CMK (cell line): ENCODE results near the gene OR2G6.
"Not testable (repeated sequence)": the region's sequence is repeated elsewhere in the genome, so short reads cannot be mapped to it uniquely, and the experiment has no call there.

ENCODE experiments used
- DNase-seq: peaks from one replicate; pipeline ENCODE4 v3.0.0-alpha.2; 2010; ENCODE audit warnings: low read depth

Gene OR2G6

DNA sequence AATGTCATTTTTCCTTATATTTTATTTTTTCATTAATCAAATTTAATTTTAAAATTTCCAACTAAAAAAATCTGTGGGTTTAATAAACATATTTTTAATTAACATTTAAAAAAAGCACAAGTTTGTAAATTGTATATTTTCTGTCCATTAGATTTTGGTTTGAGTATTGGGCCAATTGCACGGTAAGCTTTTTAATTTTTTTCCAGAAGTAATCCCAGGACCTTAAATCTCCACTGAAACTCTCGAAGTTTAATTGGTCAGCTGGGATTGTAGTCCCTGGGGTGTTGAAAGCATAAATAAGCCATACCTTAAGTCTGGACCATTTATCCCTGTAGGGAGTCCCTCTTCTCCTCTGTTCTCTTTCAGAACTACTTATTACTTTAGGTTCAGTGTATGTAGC is at the start of gene OR2G6:
OR2G6 (plus strand) TSS at position 301 of the 400 bp plus-strand sequence. CDS start 13,574 bp downstream, outside the sequence.
- not testable (repeated sequence) for DNase-seq

DNA sequence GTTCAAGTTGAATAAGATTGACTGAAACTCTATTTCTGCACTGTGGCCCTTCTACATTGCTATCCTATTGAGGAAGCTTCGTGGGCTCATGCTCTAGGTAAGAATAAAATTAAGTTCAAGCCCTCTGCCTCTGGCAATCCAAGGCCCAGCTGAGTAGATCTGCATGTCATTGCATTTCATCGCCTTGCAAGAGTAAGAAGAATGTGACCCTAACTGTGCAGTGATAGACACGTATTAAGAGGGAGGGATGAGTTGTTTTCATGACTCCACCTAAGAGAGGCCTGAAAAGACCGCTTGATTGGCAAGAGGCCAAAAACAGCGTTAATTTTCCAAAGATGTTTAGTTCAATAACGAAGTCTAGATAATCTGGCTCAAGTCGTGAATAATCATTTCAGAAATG is 48.8 kb upstream of the OR2G6 start:
- not testable (repeated sequence) for DNase-seq

DNA sequence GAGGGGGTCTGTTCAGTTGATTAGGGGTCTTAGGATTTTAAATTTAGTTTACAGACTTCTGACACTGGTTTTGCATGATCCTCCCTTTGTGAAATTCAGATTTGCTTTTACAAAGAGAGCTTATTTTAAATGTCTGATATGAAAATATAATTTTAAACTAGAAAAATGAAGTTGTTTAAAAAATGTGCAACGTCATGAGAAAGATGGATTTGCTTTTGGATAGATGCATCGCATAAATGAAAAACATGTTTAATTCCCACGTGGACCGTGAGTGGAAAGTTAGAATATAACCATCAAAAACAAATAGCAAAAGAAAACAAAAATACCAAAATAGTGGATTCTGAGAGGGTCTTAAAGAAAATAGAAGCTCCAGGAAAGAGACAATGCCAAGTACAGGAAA is 36.7 kb upstream of the OR2G6 start:
- DNase-seq: no peak

DNA sequence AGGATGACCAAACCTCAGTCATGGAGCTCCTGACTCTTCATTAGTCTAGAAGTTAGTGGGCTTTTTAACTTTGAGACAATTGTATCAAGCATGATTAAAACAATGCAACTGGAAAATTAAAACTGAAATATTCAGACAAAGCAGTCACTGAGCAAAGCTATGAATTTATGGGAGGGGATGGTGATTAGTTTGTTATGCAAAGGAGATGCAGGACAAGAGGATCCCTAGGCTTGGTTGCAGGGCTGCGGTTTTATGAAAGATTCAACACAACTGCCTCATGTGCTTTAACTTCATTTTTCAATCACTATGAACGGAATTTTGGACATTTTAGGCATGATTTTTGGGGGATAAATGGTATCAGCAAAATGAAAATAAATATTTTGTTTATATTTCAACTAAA is 35.8 kb upstream of the OR2G6 start:
- not testable (repeated sequence) for DNase-seq

DNA sequence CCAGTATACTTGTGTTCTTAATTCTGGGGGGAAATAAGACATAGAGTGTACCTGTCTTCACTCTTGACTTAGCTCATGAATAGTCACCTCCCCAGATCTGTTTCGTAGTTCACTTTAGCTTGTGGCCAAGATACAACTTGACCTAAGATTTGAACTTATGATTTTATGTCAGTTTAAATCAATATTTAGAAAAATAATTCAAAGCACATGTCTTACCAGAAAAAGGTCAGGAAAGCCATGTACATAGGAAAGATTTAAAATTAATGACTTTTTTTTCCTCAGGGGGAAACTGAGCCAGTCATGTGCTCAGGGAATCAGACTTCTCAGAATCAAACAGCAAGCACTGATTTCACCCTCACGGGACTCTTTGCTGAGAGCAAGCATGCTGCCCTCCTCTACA is 34.8 kb upstream of the OR2G6 start, which contains the start of gene OR2T3:
OR2T3 (plus strand) TSS at position 301 of the 400 bp plus-strand sequence; CDS start at position 301, 0 bp downstream.
- DNase-seq: not testable (repeated sequence)

DNA sequence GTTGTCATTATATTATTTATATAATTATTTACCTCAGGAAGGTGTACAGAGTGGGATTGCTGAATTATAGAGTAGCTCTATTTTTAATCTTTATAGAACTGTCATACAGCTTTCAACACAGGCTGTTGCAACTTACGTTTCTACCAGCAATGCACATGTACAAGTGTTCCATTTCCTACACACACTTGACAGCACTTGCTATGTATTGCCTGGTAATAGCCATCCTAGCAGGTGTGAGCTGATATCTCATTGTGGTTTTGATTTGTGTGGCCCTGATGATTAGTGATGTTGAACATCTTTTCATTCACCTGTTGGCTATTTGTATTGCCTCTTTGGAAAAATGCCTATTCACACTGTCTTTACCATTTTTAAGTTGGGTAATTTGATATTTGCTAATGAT is 32.2 kb upstream of the OR2G6 start:
- not testable (repeated sequence) for DNase-seq

DNA sequence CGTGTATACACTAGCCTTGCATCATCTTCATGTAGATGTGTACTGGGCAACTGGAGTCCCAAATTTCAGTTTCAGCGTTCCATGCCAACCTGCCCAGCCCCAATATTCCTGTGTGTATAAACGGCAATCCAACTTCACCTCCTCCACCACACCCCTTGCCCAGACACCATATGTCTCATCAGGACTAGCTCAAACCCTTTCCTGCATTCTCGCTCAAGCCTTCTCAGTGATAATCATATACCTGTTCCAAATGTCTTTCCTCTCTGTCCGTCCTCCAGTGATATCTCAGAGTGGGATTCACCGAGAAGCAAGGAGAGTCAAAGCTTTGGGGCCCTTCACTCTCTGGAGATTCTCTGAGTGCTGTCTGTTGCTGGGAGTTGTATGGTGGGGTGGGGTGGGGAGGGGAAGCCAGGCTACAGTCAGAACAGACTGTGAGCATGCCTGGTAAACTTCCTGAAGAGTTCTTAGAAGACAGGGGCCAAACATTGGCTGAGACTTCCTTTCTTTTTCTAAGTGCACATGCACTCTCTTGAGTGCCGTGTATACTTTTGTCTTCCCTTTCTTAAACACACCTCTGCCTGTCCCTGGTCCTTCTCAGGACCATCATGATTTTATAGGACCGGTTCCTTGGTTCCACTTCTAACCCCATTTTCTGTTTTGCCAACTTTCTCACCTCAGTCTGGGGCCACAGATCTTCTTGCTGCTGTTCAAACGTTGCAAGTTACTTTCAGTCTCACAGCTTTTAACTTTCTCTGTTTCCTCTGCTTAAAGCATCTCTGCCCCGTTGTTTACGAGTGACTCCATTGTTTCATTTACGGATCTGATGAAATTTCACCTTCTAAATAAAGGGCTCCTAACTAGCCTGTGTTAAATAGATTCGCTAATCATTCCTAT is 25.9 kb upstream of the OR2G6 start:
- not testable (repeated sequence) for DNase-seq

DNA sequence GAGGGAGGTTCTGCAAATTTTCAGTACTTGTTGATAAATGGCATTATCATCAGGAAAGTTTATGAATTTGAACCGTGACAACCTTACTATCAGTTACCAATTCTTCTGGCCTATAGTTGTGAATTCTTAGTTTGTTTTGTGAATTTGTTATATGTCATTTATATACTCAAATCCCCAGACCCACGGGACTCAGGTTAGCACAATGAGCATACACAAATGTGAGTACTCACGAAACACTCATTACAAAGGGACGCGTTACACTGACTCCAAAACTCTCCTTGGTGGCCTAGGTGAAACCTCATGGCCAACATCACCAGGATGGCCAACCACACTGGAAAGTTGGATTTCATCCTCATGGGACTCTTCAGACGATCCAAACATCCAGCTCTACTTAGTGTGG is 19.6 kb upstream of the OR2G6 start, which contains the start of gene OR2T5:
OR2T5 (plus strand) TSS at position 301 of the 400 bp plus-strand sequence; CDS start at position 301, 0 bp downstream.
- DNase-seq: not testable (repeated sequence)

DNA sequence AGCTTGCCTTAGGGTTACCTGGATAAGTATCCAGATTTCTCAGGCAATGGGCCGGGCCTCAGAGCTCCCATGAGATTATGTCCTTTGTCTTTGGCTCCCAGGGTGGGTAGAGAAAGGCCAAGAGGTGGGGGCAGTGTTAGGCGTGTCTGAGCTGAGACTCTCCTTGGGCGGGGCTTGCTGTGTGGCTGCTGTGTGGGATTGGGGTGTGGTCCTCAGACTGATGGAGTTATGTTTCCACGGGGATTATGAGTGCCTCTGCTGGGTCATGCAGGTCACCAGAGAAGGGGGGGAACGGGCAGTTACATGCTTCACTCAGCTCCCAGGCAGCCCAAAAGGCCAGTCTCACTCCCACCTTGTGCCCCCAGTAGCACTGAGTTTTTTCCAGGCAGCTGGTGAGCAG is 11.2 kb upstream of the OR2G6 start:
- DNase-seq: not testable (repeated sequence)

DNA sequence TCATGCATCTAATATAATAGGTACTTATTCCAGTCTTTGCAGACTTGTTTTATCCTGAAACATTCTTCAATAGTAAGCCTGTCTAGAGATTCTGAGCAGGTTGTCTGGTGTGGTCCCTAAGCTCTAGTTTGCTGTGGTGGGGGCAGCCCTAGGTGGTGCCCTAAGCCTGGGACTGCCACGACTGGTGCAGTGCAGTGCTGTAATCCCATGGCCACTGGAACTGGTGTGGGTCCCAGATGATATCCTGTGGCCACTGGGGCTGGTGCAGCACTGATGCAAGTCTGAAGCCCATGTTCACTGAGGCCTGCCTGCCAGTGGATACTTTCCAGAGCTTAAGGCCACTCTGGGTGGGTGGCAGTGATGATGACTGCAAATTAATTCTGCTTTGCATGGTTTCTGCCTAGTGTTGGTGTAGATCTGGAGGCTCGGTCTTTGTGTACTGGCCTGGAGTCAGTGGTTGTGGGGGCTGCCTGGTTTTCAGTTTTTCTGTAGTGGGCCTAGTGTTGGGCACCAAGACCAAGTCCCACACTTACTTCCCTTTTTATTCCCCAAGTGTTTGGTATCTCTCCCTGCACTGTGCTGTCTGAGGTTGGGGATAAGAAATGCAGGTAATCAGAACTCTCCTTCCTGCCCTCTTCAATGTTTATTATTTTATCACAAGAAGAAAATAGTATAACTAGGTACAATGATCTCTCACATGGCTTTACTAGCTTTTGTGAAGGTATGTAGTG is 7.4 kb upstream of the OR2G6 start:
- DNase-seq: not testable (repeated sequence)

DNA sequence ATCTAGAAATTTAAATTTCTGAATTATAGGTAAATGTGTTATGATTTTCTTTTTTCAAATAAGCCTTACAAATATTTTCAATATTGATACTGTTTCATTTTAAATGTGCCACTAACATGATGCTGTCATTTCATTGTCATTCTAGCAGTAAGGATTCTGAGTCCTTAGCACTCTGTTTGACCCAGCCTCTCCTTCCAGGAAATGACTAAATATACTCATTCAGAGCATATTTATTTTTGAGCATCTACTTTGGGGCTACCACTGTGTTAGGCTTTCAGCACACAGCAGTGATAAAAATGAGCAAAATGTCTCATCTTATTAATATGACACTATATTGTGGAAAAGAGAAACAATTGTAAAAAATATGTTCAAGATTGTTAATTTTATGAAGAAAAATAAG is 2.3 kb downstream of the OR2G6 start:
- not testable (repeated sequence) for DNase-seq

DNA sequence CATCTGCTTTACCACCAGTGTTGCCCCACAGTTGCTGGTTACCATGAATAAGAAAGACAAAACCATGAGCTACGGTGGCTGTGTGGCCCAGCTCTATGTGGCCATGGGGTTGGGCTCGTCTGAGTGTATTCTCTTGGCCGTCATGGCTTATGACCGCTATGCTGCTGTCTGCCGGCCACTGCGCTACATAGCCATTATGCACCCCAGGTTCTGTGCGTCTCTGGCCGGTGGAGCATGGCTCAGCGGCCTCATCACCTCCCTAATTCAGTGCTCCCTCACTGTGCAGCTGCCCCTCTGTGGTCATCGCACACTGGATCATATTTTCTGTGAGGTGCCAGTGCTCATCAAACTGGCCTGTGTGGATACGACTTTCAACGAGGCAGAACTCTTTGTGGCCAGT is 14.0 kb downstream of the OR2G6 start:
- no peak for DNase-seq

DNA sequence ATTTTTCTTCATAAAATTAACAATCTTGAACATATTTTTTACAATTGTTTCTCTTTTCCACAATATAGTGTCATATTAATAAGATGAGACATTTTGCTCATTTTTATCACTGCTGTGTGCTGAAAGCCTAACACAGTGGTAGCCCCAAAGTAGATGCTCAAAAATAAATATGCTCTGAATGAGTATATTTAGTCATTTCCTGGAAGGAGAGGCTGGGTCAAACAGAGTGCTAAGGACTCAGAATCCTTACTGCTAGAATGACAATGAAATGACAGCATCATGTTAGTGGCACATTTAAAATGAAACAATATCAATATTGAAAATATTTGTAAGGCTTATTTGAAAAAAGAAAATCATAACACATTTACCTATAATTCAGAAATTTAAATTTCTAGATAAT is 29.6 kb downstream of the OR2G6 start:
- not testable (repeated sequence) for DNase-seq

DNA sequence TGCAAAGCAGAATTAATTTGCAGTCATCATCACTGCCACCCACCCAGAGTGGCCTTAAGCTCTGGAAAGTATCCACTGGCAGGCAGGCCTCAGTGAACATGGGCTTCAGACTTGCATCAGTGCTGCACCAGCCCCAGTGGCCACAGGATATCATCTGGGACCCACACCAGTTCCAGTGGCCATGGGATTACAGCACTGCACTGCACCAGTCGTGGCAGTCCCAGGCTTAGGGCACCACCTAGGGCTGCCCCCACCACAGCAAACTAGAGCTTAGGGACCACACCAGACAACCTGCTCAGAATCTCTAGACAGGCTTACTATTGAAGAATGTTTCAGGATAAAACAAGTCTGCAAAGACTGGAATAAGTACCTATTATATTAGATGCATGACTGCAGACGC is 39.5 kb downstream of the OR2G6 start:
- not testable (repeated sequence) for DNase-seq

DNA sequence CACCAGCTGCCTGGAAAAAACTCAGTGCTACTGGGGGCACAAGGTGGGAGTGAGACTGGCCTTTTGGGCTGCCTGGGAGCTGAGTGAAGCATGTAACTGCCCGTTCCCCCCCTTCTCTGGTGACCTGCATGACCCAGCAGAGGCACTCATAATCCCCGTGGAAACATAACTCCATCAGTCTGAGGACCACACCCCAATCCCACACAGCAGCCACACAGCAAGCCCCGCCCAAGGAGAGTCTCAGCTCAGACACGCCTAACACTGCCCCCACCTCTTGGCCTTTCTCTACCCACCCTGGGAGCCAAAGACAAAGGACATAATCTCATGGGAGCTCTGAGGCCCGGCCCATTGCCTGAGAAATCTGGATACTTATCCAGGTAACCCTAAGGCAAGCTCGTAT is 43.2 kb downstream of the OR2G6 start:
- DNase-seq: not testable (repeated sequence)

DNA sequence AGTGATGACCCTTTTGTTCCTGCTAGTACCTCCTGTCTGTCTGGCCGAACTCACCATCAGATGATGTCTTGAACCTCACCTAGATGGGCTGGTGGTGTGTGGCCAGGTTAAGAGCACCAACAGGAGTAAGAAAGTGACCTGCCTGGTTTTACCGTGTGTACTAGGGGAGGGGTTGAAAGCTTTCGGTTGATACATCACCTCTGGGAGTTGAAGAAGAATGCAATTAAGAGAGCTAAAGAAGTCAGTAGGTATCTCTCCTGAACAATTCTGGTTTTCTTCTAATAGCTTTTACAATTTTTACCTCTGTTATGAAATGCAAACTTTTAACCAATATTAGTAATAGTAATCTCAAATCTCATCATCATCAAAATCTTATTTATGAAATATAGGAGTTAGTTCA is 54.8 kb downstream of the OR2G6 start, which contains the start of gene OR2T29:
OR2T29 (minus strand) TSS at position 101 of the 400 bp plus-strand sequence. CDS start 3,281 bp downstream, outside the sequence.
- not testable (repeated sequence) for DNase-seq

DNA sequence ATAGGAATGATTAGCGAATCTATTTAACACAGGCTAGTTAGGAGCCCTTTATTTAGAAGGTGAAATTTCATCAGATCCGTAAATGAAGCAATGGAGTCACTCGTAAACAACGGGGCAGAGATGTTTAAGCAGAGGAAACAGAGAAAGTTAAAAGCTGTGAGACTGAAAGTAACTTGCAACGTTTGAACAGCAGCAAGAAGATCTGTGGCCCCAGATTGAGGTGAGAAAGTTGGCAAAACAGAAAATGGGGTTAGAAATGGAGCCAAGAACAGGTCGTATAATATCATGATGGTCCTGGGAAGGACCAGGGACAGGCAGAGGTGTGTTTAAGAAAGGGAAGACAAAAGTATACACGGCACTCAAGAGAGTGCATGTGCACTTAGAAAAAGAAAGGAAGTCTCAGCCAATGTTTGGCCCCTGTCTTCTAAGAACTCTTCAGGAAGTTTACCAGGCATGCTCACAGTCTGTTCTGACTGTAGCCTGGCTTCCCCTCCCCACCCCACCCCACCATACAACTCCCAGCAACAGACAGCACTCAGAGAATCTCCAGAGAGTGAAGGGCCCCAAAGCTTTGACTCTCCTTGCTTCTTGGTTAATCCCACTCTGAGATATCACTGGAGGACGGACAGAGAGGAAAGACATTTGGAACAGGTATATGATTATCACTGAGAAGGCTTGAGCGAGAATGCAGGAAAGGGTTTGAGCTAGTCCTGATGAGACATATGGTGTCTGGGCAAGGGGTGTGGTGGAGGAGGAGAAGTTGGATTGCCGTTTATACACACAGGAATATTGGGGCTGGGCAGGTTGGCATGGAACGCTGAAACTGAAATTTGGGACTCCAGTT is 57.9 kb downstream of the OR2G6 start:
- not testable (repeated sequence) for DNase-seq

DNA sequence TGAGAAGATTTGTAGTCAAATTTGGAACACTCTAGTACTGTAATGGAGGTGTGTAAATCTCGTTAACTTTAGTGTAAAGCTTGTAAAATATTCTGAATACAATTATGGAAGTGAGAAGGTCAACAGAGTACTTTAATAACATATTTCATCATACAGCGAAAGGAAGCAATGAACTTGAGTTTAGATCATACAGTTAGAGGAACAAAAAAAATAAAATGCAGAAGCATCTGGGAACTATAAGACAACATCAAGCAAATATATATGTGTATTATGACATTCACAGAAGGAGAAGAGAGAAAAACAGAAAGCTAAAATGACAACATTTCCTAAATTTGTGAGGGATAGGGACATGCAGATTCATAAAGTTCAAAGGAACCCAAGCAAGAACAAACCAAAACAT is 61.2 kb downstream of the OR2G6 start:
- not testable (repeated sequence) for DNase-seq

DNA sequence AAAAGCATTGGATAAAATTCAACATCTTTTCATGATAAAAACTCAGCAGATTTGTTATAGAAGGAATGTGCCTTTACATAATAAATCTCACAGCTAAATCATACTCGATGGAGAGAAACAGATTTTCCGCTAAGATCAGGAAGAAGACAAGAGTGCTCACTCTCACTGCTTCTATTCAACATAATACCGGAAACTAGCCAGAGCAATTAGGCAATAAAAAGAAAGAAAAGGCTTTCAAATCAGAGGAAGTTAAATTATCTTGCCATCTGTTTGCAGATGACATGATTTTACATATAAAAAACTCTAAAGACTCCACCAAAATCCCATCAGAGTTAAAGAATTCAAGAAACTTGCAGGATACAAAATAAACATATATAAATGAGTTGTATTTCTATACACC is 62.9 kb downstream of the OR2G6 start:
- DNase-seq: not testable (repeated sequence)

DNA sequence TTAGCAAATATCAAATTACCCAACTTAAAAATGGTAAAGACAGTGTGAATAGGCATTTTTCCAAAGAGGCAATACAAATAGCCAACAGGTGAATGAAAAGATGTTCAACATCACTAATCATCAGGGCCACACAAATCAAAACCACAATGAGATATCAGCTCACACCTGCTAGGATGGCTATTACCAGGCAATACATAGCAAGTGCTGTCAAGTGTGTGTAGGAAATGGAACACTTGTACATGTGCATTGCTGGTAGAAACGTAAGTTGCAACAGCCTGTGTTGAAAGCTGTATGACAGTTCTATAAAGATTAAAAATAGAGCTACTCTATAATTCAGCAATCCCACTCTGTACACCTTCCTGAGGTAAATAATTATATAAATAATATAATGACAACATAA is 64.2 kb downstream of the OR2G6 start:
- not testable (repeated sequence) for DNase-seq

DNA sequence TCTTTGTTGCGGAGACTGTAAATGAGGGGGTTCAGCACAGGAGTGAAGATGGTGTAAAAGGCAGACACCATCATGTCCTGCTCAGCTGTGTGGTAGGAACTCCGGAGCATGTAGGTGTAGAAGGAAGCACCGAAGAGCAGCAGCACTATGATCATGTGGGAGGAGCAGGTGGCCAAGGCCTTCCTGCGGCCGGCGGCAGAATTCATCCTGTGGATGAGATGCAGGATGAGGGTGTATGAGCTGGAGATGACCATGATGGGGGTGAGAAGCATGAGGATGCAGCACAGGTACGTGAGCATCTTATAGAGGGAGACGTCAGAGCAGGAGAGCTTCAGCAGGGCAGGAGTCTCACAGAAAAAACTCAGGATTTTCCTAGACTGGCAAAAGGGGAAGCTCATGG is 66.0 kb downstream of the OR2G6 start:
- DNase-seq: not testable (repeated sequence)

DNA sequence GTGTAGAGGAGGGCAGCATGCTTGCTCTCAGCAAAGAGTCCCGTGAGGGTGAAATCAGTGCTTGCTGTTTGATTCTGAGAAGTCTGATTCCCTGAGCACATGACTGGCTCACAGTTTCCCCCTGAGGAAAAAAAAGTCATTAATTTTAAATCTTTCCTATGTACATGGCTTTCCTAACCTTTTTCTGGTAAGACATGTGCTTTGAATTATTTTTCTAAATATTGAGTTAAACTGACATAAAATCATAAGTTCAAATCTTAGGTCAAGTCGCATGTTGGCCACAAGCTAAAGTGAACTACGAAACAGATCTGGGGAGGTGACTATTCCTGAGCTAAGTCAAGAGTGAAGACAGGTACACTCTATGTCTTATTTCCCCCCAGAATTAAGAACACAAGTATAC is 66.8 kb downstream of the OR2G6 start, which contains the start of gene OR2T34:
OR2T34 (minus strand) TSS at position 101 of the 400 bp plus-strand sequence; CDS start at position 101, 0 bp downstream.
- DNase-seq: not testable (repeated sequence)
